Measurements from ENCODE around the gene FNDC3A.

- TF ChIP-seq CTCF (IDR thresholded peaks at IDR 0.05): no peak; the same call in 1 of the 2 replicates
- 0 out of 4 replicates have a peak, but pooled peaks of 1 of the 2 experiments have one; percentile 18 for TF ChIP-seq EP300 (IDR thresholded peaks at IDR 0.05; ENCODE audit: borderline replicate concordance in 1 of 2, low read depth in 1 of 2, low read length in 1 of 2)
- TF ChIP-seq POLR2AphosphoS5 (IDR thresholded peaks at IDR 0.05; ENCODE audit: low read depth, low read length): peak; percentile 80
- TF ChIP-seq PBX3 (IDR thresholded peaks at IDR 0.05): no peak; the same call in 1 of the 2 replicates
- no peak for TF ChIP-seq MEF2A (IDR thresholded peaks at IDR 0.05; ENCODE audit: borderline replicate concordance, low read depth)
- TF ChIP-seq REST (IDR thresholded peaks at IDR 0.05; ENCODE audit: low read depth, low read length): peak; percentile 14; the same call in 1 of the 2 replicates
- TF ChIP-seq EZH2phosphoT487 (IDR thresholded peaks at IDR 0.05; ENCODE audit: borderline replicate concordance, low read depth): no peak
- TF ChIP-seq YY1 (IDR thresholded peaks at IDR 0.05; ENCODE audit: low read depth): peak; percentile 88
- TF ChIP-seq GATA2 (CRISPR knock-in tag; IDR thresholded peaks at IDR 0.05): peak; percentile 36; the same call in 1 of the 2 replicates
- TF ChIP-seq SIN3A (IDR thresholded peaks at IDR 0.05; ENCODE audit: borderline replicate concordance, low read depth, low read length): 0 out of 2 replicates have a peak, but pooled peaks have one; percentile 29
- TF ChIP-seq TCF12 (IDR thresholded peaks at IDR 0.05): no peak
- no peak; the same call in 1 of the 2 replicates for TF ChIP-seq MAX (IDR thresholded peaks at IDR 0.05; ENCODE audit: low read depth)
- TF ChIP-seq RFX5 (IDR thresholded peaks at IDR 0.05; ENCODE audit: low read length): no peak
Observed at GRCh38 chr13:48975856-48976575, at the start of gene FNDC3A.

Data from SK-N-SH (cell line).